HUES64 (cell line): ENCODE results near the gene SYT10. TPM values are rescaled to one million over a fixed set of nuclear protein-coding genes. Genes with fewer than 3 reads are reported as not detected.

Experiments used
- H3K27ac ChIP-seq: 2 replicates; pipeline ENCODE4 v1.7.0; 2013; ENCODE audit warnings: low read depth, low read length, inconsistent platforms
- H3K27me3 ChIP-seq: 2 replicates; pipeline ENCODE4 v1.6.1; 2013; ENCODE audit warnings: mild to moderate bottlenecking, low read length; ENCODE audit not compliant: insufficient read depth
- H3K36me3 ChIP-seq: 2 replicates; pipeline ENCODE4 v1.6.1; 2013; ENCODE audit warnings: mild to moderate bottlenecking, low read length; ENCODE audit not compliant: insufficient read depth
- H3K4me1 ChIP-seq: 2 replicates; pipeline ENCODE4 v1.6.1; 2013; ENCODE audit warnings: mild to moderate bottlenecking, low read length, moderate library complexity; ENCODE audit not compliant: insufficient read depth
- H3K4me3 ChIP-seq: 2 replicates; pipeline ENCODE4 v1.5.1; 2013; ENCODE audit warnings: mild to moderate bottlenecking, low read length, moderate library complexity
- H3K9ac ChIP-seq: 2 replicates; pipeline ENCODE4 v1.6.1; 2013; ENCODE audit warnings: mild to moderate bottlenecking, low read depth, low read length
- H3K9me3 ChIP-seq: 2 replicates; pipeline ENCODE4 v1.6.1; 2013; ENCODE audit warnings: low read depth, low read length; ENCODE audit not compliant: insufficient read depth
- WGBS: fragments of 150-250, 120-280 bp; methylation state at CpG from one replicate; pipeline ENCODE4 v1.1.7; 2013; ENCODE audit warnings: missing lambda C conversion rate; 5-methylcytosine and 5-hydroxymethylcytosine counted together
- polyA plus RNA-seq, 2 experiments: library from polyadenylated mRNA; stranded (reverse); fragments of 50-300 nt; gene quantifications; one replicate each; pipeline ENCODE4 v1.2.3, GENCODE V29; 2013

The SYT10 gene, protein sequence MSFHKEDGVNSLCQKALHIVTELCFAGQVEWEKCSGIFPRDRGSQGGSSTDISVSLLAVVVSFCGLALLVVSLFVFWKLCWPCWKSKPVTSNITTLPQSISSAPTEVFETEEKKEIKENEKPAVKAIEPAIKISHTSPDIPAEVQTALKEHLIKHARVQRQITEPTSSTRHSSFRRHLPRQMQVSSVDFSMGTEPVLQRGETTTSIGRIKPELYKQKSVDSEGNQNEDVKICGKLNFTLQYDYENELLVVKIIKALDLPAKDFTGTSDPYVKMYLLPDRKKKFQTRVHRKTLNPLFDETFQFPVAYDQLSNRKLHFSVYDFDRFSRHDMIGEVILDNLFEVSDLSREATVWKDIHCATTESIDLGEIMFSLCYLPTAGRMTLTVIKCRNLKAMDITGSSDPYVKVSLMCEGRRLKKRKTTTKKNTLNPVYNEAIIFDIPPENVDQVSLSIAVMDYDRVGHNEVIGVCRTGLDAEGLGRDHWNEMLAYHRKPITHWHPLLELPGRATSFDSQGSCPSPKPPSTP
- polyA plus RNA-seq (2013, experiment 1 of 2): 1.9 TPM
- 0.82 TPM for polyA plus RNA-seq (2013, experiment 2 of 2)

DNA sequence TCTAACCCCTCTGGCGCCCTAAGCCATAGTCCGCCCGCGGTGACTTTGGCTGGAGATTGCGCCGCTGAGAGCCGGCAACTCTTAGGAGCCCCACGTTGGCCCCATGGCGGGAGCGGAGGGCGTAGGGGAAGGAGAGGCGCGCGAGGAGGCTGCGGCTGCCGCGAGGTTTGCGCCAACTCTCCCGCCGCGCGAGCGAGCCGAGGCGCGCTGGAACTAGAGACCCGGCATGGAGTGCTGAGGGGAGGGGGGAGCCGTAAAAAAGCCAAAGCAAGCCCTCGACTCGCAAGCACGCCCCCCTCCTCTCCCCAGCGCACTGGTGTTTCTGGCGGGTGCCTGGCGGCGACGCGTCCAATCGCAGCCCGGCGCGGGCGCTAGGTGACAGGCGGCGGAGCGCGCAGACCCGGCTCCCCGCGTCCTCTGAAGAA is at the start of gene SYT10:
Gene SYT10, minus strand, starts transcription at position 233 of the 425 bp plus-strand sequence. CDS start 297 bp downstream, outside the sequence.
- Histone ChIP-seq H3K27me3 (peaks cover 50% of the 10 kb centered on the region), H3K27ac (no peak within 1 kb of the TSS), H3K36me3 (no peaks in the 10 kb centered on the region), H3K4me3 (peak within 1 kb of the TSS; percentile 75), H3K9ac (peak within 1 kb of the TSS; percentile 76), H3K4me1 (0 out of 2 replicates have a peak, but pooled peaks cover 9% of the 10 kb centered on the region), H3K9me3 (no peaks in the 10 kb centered on the region)
- 1% methylated on average over 46 of the region's 49 CpGs for WGBS

DNA sequence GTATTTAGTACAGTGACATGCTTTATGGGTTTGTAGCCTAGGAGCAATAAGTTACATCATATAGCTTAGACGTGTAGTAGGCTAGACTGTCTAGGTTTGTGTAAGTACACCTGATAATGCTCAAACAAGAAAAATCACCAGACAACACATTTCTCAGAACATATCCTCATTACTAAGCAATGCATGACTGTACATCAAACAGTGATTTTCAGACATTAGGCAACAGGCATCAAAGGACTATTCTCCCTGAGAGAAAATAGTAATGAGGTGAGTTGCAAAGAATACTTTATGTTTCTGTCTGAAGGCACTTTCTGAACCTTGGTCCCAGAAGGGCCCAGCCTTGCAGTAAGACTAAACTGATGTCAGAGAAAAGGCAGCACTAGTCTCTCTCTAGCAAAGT is 48.4 kb upstream of the SYT10 start:
- WGBS: 83% methylated on average over 1 of the region's 1 CpG
- Histone ChIP-seq H3K9ac (no peak overlapping the region), H3K27me3 (no peaks in the 10 kb centered on the region), H3K9me3 (peaks cover 10% of the 10 kb centered on the region), H3K4me3 (no peak overlapping the region), H3K36me3 (no peaks in the 10 kb centered on the region), H3K27ac (no peak overlapping the region), H3K4me1 (peaks cover 6% of the 10 kb centered on the region; the same call in 1 of the 2 replicates)

DNA sequence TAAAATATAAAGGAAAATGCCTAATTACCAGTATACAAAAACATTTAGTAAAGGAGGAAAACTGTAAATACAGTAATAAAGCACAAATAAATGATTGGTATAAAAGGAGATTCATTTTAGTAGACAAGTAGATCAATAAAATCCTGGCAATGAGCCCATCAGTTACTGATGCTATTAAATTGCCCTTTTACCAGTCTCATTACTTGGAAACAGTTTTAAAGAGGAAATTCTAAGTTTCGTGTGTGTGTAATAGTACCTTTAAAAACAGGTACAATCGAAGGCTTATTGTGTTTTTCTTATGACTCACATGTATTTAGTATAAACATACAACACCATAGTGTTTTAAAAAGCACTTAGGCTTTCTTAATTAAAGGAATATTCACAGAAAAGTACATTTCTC is 46.4 kb upstream of the SYT10 start:
- peaks cover 6% of the 10 kb centered on the region; the same call in 1 of the 2 replicates for H3K4me1 ChIP-seq
- no peaks in the 10 kb centered on the region for H3K27me3 ChIP-seq
- no CpG with 5 or more reads among the region's 2 CpGs for WGBS
- no peak overlapping the region for H3K27ac ChIP-seq
- H3K9ac ChIP-seq: no peak overlapping the region
- H3K36me3 ChIP-seq: no peaks in the 10 kb centered on the region
- H3K4me3 ChIP-seq: no peak overlapping the region
- no peaks in the 10 kb centered on the region for H3K9me3 ChIP-seq

DNA sequence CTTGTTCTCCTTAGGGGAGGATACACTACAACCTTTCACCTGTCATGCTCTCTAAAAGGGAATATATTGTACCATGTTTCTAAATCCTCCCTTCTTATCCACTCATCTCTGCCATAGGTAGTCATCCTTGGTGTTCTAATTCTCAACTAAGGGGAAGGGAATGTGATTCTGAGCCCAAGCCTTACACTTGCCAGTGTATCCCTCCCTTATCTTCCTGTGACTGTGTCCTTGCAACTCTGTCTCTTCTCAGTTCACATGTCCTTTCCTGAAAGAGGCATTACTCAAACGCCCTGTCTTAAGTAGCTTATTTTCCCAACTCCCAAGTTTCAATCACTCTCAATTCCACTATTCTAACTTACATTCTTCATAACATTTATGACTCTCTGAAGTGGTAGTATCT is 44.5 kb upstream of the SYT10 start:
- no peaks in the 10 kb centered on the region for H3K9me3 ChIP-seq
- 76% methylated on average over 1 of the region's 1 CpG for WGBS
- H3K4me1 ChIP-seq: peaks cover 6% of the 10 kb centered on the region; the same call in 1 of the 2 replicates
- H3K9ac ChIP-seq: no peak overlapping the region
- no peaks in the 10 kb centered on the region for H3K36me3 ChIP-seq
- H3K4me3 ChIP-seq: no peak overlapping the region
- no peak overlapping the region for H3K27ac ChIP-seq
- no peaks in the 10 kb centered on the region for H3K27me3 ChIP-seq

DNA sequence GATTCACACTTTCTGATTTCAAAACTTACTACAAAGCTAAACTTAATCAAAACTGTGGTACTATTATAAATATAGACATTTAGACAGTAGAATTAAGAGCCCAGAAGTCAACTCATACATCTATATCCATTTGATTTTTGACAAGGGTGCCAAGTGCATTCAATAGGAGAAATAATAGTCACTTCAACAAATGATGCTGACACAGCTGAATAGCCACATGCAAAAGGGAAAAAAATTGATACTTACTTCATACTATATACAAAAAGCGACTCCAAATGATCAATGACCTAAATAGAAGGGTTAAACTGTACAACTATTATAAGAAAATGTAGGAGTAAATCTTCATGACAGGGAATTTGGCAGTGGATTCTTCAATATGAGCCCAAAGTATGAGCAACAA is 40.7 kb upstream of the SYT10 start:
- no peaks in the 10 kb centered on the region for H3K4me1 ChIP-seq
- H3K4me3 ChIP-seq: no peak overlapping the region
- WGBS: 83% methylated on average over 1 of the region's 1 CpG
- no peaks in the 10 kb centered on the region for H3K36me3 ChIP-seq
- no peaks in the 10 kb centered on the region for H3K9me3 ChIP-seq
- H3K27ac ChIP-seq: no peak overlapping the region
- no peaks in the 10 kb centered on the region for H3K27me3 ChIP-seq
- H3K9ac ChIP-seq: no peak overlapping the region

DNA sequence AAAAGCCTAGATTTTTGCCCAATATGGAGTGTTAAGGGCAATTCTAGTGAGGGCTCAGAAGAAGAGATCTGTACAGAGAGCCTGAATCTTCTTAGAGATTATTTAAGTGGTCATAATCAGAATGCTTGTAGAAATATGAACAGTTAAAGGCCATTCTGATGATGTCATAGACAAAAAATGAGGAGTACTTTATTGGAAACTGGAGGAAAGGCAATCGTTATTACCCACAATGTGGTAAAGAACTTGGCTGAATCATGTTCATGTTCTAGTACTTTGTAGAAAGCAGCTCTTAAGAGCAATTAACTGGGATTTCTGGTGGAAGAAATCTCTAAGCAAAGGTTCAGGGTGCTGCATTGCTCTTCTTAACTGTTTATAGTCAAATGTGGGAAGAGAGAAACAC is 36.4 kb upstream of the SYT10 start:
- Histone ChIP-seq H3K27ac (no peak overlapping the region), H3K4me1 (no peaks in the 10 kb centered on the region), H3K4me3 (no peak overlapping the region), H3K9ac (no peak overlapping the region), H3K36me3 (no peaks in the 10 kb centered on the region), H3K27me3 (no peaks in the 10 kb centered on the region), H3K9me3 (no peaks in the 10 kb centered on the region)
- 97% methylated on average over 1 of the region's 1 CpG for WGBS

DNA sequence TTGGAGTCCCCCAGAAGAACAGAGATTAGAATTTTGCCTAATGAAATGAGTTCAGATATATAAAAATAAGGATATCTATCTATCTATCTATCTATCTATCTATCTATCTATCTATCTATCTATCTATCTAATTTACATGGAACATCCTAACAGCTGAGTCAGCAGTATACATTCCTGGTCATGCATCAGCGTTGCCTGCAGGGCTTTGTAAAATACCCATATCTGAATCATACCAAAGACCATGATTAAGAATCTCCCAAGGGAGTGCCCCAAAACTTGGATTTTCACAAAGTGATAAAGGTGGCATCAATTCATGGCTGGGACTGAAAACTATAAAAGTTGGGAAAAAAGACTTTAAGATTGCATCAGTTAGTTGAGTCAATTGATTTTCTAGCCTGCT is 32.7 kb upstream of the SYT10 start:
- no peaks in the 10 kb centered on the region for H3K27me3 ChIP-seq
- no peak overlapping the region for H3K27ac ChIP-seq
- H3K9ac ChIP-seq: no peak overlapping the region
- H3K4me1 ChIP-seq: no peaks in the 10 kb centered on the region
- H3K9me3 ChIP-seq: no peaks in the 10 kb centered on the region
- 92% methylated on average over 1 of the region's 1 CpG for WGBS
- no peak overlapping the region for H3K4me3 ChIP-seq
- no peaks in the 10 kb centered on the region for H3K36me3 ChIP-seq

DNA sequence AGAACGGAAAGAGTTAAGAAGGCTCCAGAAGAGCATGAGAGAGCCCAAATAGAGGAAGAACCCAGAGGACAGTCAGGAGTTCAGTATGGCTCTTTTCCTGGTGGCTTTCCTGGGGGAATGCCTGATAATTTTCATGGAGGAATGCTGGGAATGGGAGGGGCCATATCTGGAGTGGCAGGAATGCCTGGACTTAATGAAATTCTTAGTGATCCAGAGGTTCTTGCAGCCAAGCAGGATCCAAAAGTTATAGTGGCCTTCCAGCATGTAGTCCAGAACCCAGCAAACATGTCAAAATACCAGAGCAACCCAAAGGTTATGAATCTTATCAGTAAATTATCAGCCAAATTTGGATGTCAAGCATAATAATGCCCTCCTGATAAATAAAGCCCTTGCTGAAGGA is 15.5 kb upstream of the SYT10 start:
- H3K36me3 ChIP-seq: no peaks in the 10 kb centered on the region
- H3K27me3 ChIP-seq: no peaks in the 10 kb centered on the region
- H3K9me3 ChIP-seq: no peaks in the 10 kb centered on the region
- no peak overlapping the region for H3K4me3 ChIP-seq
- H3K4me1 ChIP-seq: no peaks in the 10 kb centered on the region
- no peak overlapping the region for H3K9ac ChIP-seq
- 95% methylated on average over 1 of the region's 1 CpG for WGBS
- no peak overlapping the region for H3K27ac ChIP-seq

DNA sequence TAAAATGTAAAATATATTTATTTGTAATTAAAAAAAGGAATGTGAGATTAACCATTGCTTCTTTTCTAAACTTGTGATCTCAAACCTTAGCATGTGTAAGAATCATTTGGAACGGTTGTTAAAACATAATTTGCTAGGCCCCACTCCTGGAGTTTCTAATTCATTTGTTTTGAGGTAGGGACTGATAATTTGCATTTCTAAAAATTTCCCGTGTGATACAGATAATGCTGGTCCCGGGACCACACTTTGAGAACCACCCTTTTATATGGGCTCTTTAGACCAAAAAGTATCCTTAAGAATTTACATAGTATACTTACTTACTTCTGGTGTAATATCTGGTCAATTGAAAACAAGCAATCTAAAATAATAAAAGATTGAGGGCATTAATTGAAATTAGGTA is 10.9 kb upstream of the SYT10 start:
- 96% methylated on average over 3 of the region's 3 CpGs for WGBS
- H3K27me3 ChIP-seq: no peaks in the 10 kb centered on the region

DNA sequence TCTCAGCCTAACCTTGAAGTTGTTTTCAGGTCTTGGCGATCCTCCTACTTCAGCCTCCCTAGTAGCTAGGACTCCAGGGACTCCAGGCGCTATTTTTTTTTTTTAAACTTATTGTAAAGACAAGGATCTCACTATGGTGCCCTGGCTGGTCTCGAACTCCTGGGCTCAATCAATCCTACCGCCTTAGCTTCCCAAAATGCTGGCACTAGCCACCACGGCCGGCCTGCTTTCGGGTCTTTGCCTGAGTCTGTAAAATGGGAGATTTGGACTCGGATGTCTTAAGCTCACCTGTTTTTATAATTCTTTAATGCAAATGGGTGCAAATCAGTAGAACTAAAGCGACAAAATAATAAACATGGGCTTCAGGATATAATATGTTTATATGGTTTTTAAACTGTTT is 858 bp upstream of the SYT10 start:
- peaks cover 50% of the 10 kb centered on the region for H3K27me3 ChIP-seq
- H3K27ac ChIP-seq: no peak overlapping the region
- no peaks in the 10 kb centered on the region for H3K9me3 ChIP-seq
- H3K36me3 ChIP-seq: no peaks in the 10 kb centered on the region
- WGBS: 94% methylated on average over 9 of the region's 9 CpGs
- H3K4me1 ChIP-seq: 0 out of 2 replicates have a peak, but pooled peaks cover 9% of the 10 kb centered on the region
- no peak overlapping the region for H3K4me3 ChIP-seq
- H3K9ac ChIP-seq: no peak overlapping the region

More for the DNA sequence above, 10.9 kb upstream of the SYT10 start:
- no peak overlapping the region for H3K9ac ChIP-seq
- no peak overlapping the region for H3K27ac ChIP-seq
- no peak overlapping the region for H3K4me3 ChIP-seq
- no peaks in the 10 kb centered on the region for H3K4me1 ChIP-seq
- no peaks in the 10 kb centered on the region for H3K9me3 ChIP-seq
- no peaks in the 10 kb centered on the region for H3K36me3 ChIP-seq

DNA sequence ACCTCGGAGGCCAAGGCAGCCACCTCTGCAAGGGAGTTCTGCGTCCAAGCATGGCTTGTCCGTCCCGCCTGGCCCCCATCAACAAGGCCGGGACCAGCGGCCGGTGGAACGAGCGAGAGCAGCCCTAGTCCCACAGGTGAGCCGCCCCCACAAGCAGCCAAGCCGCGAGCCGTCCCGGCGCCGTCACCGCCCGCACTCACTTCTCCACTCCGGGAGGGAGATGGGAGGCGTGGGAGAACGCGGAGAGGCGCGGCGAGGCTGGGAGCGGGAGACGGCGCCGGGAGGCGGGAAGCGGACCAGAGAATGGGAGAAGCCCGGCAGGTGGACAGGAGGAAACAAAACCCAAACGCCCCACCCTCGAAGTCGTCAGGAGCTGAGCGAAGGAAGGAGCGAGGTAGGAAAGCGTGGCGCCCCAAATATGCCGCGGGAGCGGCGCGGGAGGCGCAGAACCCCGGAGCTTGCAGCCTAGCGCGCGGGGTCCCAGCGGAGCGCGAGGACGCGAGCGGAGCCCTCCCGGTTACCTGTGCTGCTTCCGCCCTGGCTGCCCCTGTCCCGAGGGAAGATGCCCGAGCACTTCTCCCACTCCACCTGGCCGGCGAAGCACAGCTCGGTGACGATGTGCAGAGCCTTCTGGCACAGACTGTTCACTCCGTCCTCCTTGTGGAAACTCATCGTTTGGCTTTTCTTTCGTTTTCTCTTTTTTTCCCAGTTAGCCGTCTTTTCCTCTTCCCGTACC is 600 bp downstream of the SYT10 start:
- H3K4me1 ChIP-seq: 0 out of 2 replicates have a peak, but pooled peaks cover 9% of the 10 kb centered on the region
- H3K9ac ChIP-seq: peak overlapping the region; percentile 76
- WGBS: 1% methylated on average over 68 of the region's 68 CpGs
- no peak overlapping the region for H3K27ac ChIP-seq
- no peaks in the 10 kb centered on the region for H3K36me3 ChIP-seq
- no peaks in the 10 kb centered on the region for H3K9me3 ChIP-seq
- H3K4me3 ChIP-seq: peak overlapping the region; percentile 75
- H3K27me3 ChIP-seq: peaks cover 50% of the 10 kb centered on the region
